OCI-LY1 (cell line): ENCODE results near the gene SHROOM3.

Source experiments
- H2AFZ ChIP-seq: fragments of 200-600 bp; sonication (generic), shearing (Covaris generic); 2 replicates; pipeline ENCODE4 v1.6.0; 2014; ENCODE audit warnings: antibody characterized with exemption, mild to moderate bottlenecking, low read length
- H3F3A ChIP-seq: fragments of 200-600 bp; sonication (generic), shearing (Covaris generic); 2 replicates; pipeline ENCODE4 v1.6.0; 2014; ENCODE audit warnings: mild to moderate bottlenecking, antibody characterized with exemption, low read length, moderate library complexity; ENCODE audit not compliant: insufficient read depth
- H3K27ac ChIP-seq: fragments of 200-600 bp; sonication (generic); 2 replicates; pipeline ENCODE4 v1.5.1; 2014; ENCODE audit warnings: low read length, mixed run types, mild to moderate bottlenecking, low read depth; ENCODE audit not compliant: poor library complexity, severe bottlenecking
- H3K27me3 ChIP-seq: fragments of 200-600 bp; sonication (generic); 2 replicates; pipeline ENCODE4 v1.6.0; 2014; ENCODE audit warnings: antibody characterized with exemption, mild to moderate bottlenecking, low read length, moderate library complexity; ENCODE audit not compliant: insufficient read depth
- H3K36me3 ChIP-seq: fragments of 200-600 bp; sonication (generic); 2 replicates; pipeline ENCODE4 v1.6.1; 2014; ENCODE audit warnings: mild to moderate bottlenecking, antibody characterized with exemption, low read length, moderate library complexity, mixed read lengths; ENCODE audit not compliant: insufficient read depth
- H3K4me1 ChIP-seq: fragments of 200-600 bp; sonication (generic); 2 replicates; pipeline ENCODE4 v1.5.1; 2014; ENCODE audit warnings: mild to moderate bottlenecking, low read length, moderate library complexity; ENCODE audit not compliant: insufficient read depth, severe bottlenecking
- H3K4me2 ChIP-seq: fragments of 200-600 bp; sonication (generic), shearing (Covaris generic); 2 replicates; pipeline ENCODE4 v1.6.1; 2014; ENCODE audit warnings: low read length
- H3K4me3 ChIP-seq: fragments of 200-600 bp; sonication (generic); 2 replicates; pipeline ENCODE4 v1.5.1; 2014; ENCODE audit warnings: low read length, low read depth, mild to moderate bottlenecking, mixed read lengths; ENCODE audit not compliant: poor library complexity, severe bottlenecking
- H3K79me2 ChIP-seq: fragments of 200-600 bp; shearing (Covaris generic); 2 replicates; pipeline ENCODE4 v1.6.1; 2016; ENCODE audit warnings: mixed run types, low read length, mixed read lengths; ENCODE audit not compliant: insufficient read depth
- H3K9ac ChIP-seq: fragments of 200-600 bp; sonication (generic), shearing (Covaris generic); 2 replicates; pipeline ENCODE4 v1.6.1; 2014; ENCODE audit warnings: mild to moderate bottlenecking, low read length, mixed read lengths
- H3K9me2 ChIP-seq: fragments of 200-600 bp; sonication (generic), shearing (Covaris generic); 2 replicates; pipeline ENCODE4 v1.6.1; 2014; ENCODE audit warnings: low read depth, mild to moderate bottlenecking, low read length, mixed read lengths
- H3K9me3 ChIP-seq: fragments of 200-600 bp; shearing (Covaris generic); 2 replicates; pipeline ENCODE4 v1.6.1; 2014; ENCODE audit warnings: low read length, mixed read lengths
- H4K20me1 ChIP-seq: fragments of 200-600 bp; sonication (generic), shearing (Covaris generic); 2 replicates; pipeline ENCODE4 v1.6.0; 2016; ENCODE audit warnings: mild to moderate bottlenecking, low read length; ENCODE audit not compliant: insufficient read depth
- EZH2 ChIP-seq: fragments of 200-600 bp; sonication (generic), shearing (Covaris generic); IDR thresholded peaks from 2 replicates; pipeline ENCODE4 v1.8.0; 2017; ENCODE audit warnings: borderline replicate concordance, mixed run types, mild to moderate bottlenecking, antibody characterized with exemption, low read length, moderate library complexity, mixed read lengths
- TF ChIP-seq, protein P1 (sequence below): fragments of 200-600 bp; sonication (generic), shearing (Covaris generic); IDR thresholded peaks from 2 replicates; pipeline ENCODE4 v1.5.1; 2017; ENCODE audit warnings: mild to moderate bottlenecking, antibody characterized with exemption, low read length, moderate library complexity, mixed read lengths

The SHROOM3 gene

DNA sequence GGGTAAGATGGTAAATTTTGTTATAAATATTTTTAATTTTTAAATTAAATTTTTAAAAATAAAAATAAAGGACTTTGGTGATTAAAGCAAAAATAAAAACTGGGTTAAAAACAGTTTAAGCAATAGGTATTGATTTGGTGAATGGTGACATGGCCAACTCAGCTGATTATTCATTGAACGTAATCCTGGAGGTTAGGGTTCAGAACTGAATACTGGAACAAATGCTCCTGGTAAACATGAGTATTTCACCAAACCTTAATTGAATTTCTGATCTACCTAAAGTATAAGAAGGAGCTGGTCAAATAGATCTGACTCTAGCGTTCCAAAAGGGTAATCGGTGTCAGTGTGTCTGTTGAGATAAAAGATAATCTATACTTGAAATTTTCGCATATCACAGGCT lies 141.8 kb downstream of the SHROOM3 start:
- Histone ChIP-seq H3K27me3 (no peaks in the 10 kb centered on the region), H4K20me1 (no peaks in the 10 kb centered on the region), H3K79me2 (no peaks in the 10 kb centered on the region), H3K9me3 (no peaks in the 10 kb centered on the region), H3K9ac (no peak overlapping the region), H3K36me3 (no peaks in the 10 kb centered on the region), H3F3A (no peaks in the 10 kb centered on the region), H3K9me2 (no peaks in the 10 kb centered on the region), H3K4me1 (no peaks in the 10 kb centered on the region), H3K4me3 (no peak overlapping the region), H3K27ac (no peak overlapping the region), H2AFZ (no peak overlapping the region), H3K4me2 (no peak overlapping the region)
- TF ChIP-seq, protein P1, sequence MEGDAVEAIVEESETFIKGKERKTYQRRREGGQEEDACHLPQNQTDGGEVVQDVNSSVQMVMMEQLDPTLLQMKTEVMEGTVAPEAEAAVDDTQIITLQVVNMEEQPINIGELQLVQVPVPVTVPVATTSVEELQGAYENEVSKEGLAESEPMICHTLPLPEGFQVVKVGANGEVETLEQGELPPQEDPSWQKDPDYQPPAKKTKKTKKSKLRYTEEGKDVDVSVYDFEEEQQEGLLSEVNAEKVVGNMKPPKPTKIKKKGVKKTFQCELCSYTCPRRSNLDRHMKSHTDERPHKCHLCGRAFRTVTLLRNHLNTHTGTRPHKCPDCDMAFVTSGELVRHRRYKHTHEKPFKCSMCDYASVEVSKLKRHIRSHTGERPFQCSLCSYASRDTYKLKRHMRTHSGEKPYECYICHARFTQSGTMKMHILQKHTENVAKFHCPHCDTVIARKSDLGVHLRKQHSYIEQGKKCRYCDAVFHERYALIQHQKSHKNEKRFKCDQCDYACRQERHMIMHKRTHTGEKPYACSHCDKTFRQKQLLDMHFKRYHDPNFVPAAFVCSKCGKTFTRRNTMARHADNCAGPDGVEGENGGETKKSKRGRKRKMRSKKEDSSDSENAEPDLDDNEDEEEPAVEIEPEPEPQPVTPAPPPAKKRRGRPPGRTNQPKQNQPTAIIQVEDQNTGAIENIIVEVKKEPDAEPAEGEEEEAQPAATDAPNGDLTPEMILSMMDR, result no peak
- no peak for TF ChIP-seq EZH2

GRCh38 chr4:76578002-76578560 lies 143.1 kb downstream of the SHROOM3 start:
- Histone ChIP-seq H3K79me2 (no peaks in the 10 kb centered on the region), H3F3A (no peaks in the 10 kb centered on the region), H3K9ac (no peak overlapping the region), H3K4me3 (no peak overlapping the region), H3K27me3 (no peaks in the 10 kb centered on the region), H3K4me2 (no peak overlapping the region), H3K36me3 (no peaks in the 10 kb centered on the region), H3K9me2 (no peaks in the 10 kb centered on the region), H4K20me1 (no peaks in the 10 kb centered on the region), H3K27ac (no peak overlapping the region), H2AFZ (no peak overlapping the region), H3K9me3 (no peaks in the 10 kb centered on the region), H3K4me1 (no peaks in the 10 kb centered on the region)
- no peak for TF ChIP-seq EZH2

- H3K27ac ChIP-seq, result no peak overlapping the region
- H3K27me3 ChIP-seq, result no peaks in the 10 kb centered on the region
- H4K20me1 ChIP-seq, result no peaks in the 10 kb centered on the region
- no peaks in the 10 kb centered on the region for H3F3A ChIP-seq
- no peak overlapping the region for H3K4me2 ChIP-seq
- no peaks in the 10 kb centered on the region for H3K9me3 ChIP-seq
- H3K79me2 ChIP-seq, result no peaks in the 10 kb centered on the region
- no peak overlapping the region for H3K9ac ChIP-seq
- no peaks in the 10 kb centered on the region for H3K9me2 ChIP-seq
- TF ChIP-seq EZH2, result no peak
- no peaks in the 10 kb centered on the region for H3K36me3 ChIP-seq
- H3K4me3 ChIP-seq, result no peak overlapping the region
- H3K4me1 ChIP-seq, result no peaks in the 10 kb centered on the region
- no peak overlapping the region for H2AFZ ChIP-seq
Observed at GRCh38 chr4:76579596-76580375, 144.8 kb downstream of the SHROOM3 start.

- no peaks in the 10 kb centered on the region for H4K20me1 ChIP-seq
- no peaks in the 10 kb centered on the region for H3K79me2 ChIP-seq
- H3K9ac ChIP-seq, result no peak overlapping the region
- no peak for TF ChIP-seq EZH2
- TF ChIP-seq, protein P1, result no peak
- H3K9me3 ChIP-seq, result no peaks in the 10 kb centered on the region
- H3K4me1 ChIP-seq, result no peaks in the 10 kb centered on the region
- no peaks in the 10 kb centered on the region for H3F3A ChIP-seq
- no peak overlapping the region for H3K27ac ChIP-seq
- H3K36me3 ChIP-seq, result no peaks in the 10 kb centered on the region
- no peak overlapping the region for H3K4me3 ChIP-seq
- no peak overlapping the region for H3K4me2 ChIP-seq
- H3K9me2 ChIP-seq, result no peaks in the 10 kb centered on the region
- no peak overlapping the region for H2AFZ ChIP-seq
- no peaks in the 10 kb centered on the region; the same call in 1 of the 2 replicates for H3K27me3 ChIP-seq
Observed at GRCh38 chr4:76581077-76581962, 146.3 kb downstream of the SHROOM3 start.
